Inflammatory macrophage treated with lipopolysaccharide for 1 hour (primary cell): Measurements from ENCODE around the gene FBRSL1.
A peak's percentile ranks its signal among the peaks of the same experiment; 100 is the strongest.

Source experiments
- DNase-seq, 2 donors: peaks; one replicate each; pipeline ENCODE4 v3.0.0-alpha.2; 2020 to 2022

Gene FBRSL1

GRCh38 chr12:132545164-132545953 is 55.4 kb downstream of the FBRSL1 start:
- no peak for DNase-seq

- DNase-seq: no peak
Measured at GRCh38 chr12:132545955-132546354, 56.0 kb downstream of the FBRSL1 start.

- DNase-seq: no peak
Measured at GRCh38 chr12:132546647-132547046, 56.7 kb downstream of the FBRSL1 start.

GRCh38 chr12:132547205-132547740 is 57.3 kb downstream of the FBRSL1 start:
- no peak for DNase-seq

GRCh38 chr12:132548430-132549058 is 58.6 kb downstream of the FBRSL1 start:
- no peak for DNase-seq

- DNase-seq: no peak
Measured at GRCh38 chr12:132549059-132549458, 59.1 kb downstream of the FBRSL1 start.

- DNase-seq: no peak
Measured at GRCh38 chr12:132550014-132550802, 60.3 kb downstream of the FBRSL1 start.

- DNase-seq: no peak
Measured at GRCh38 chr12:132550830-132551640, 61.1 kb downstream of the FBRSL1 start.

GRCh38 chr12:132551641-132552031 is 61.7 kb downstream of the FBRSL1 start:
- DNase-seq: no peak

GRCh38 chr12:132554845-132555630 is 65.1 kb downstream of the FBRSL1 start:
- peak in 1 of 2 donors; percentile 11 for DNase-seq

GRCh38 chr12:132555686-132556085 is 65.7 kb downstream of the FBRSL1 start:
- DNase-seq: no peak

GRCh38 chr12:132556216-132556615 is 66.3 kb downstream of the FBRSL1 start:
- no peak for DNase-seq

- DNase-seq: no peak
Measured at GRCh38 chr12:132556801-132557200, 66.8 kb downstream of the FBRSL1 start.

GRCh38 chr12:132557291-132558015 is 67.5 kb downstream of the FBRSL1 start:
- no peak for DNase-seq

- peak in 1 of 2 donors; percentile 5 for DNase-seq
Measured at GRCh38 chr12:132558042-132558856, 68.3 kb downstream of the FBRSL1 start.

GRCh38 chr12:132558861-132559623 is 69.1 kb downstream of the FBRSL1 start:
- no peak for DNase-seq

GRCh38 chr12:132559652-132560363 is 69.9 kb downstream of the FBRSL1 start:
- no peak for DNase-seq

- no peak for DNase-seq
Measured at GRCh38 chr12:132560364-132560613, 70.3 kb downstream of the FBRSL1 start.
